GM18520 (cell line): ENCODE data around the gene DIP2C.

Experiments
- ATAC-seq: cut with Tn5 transposase; IDR thresholded peaks from one replicate; pipeline ENCODE4 v1.9.1; 2021; ENCODE audit not compliant: unreplicated experiment

DIP2C gene

GRCh38 chr10:293636-294035, 395.8 kb downstream of the DIP2C start:
- ATAC-seq: no peak

GRCh38 chr10:290026-290725, 399.3 kb downstream of the DIP2C start:
- no peak for ATAC-seq

GRCh38 chr10:289581-289980, 399.9 kb downstream of the DIP2C start:
- ATAC-seq: no peak

- no peak for ATAC-seq
Observed at GRCh38 chr10:288316-289200, 400.9 kb downstream of the DIP2C start.

GRCh38 chr10:287814-288213, 401.7 kb downstream of the DIP2C start:
- no peak for ATAC-seq

GRCh38 chr10:287026-287709, 402.3 kb downstream of the DIP2C start:
- no peak for ATAC-seq

GRCh38 chr10:285216-285615, 404.3 kb downstream of the DIP2C start:
- ATAC-seq: no peak

- ATAC-seq: peak; percentile 84
Observed at GRCh38 chr10:283916-284356, 405.5 kb downstream of the DIP2C start.

- no peak for ATAC-seq
Observed at GRCh38 chr10:283140-283479, 406.4 kb downstream of the DIP2C start.

- no peak for ATAC-seq
Observed at GRCh38 chr10:282294-283139, 407.0 kb downstream of the DIP2C start.

- ATAC-seq: no peak
Observed at GRCh38 chr10:279655-280054, 409.8 kb downstream of the DIP2C start.

- no peak for ATAC-seq
Observed at GRCh38 chr10:279232-279631, 410.2 kb downstream of the DIP2C start.

- no peak for ATAC-seq
Observed at GRCh38 chr10:278707-279106, 410.8 kb downstream of the DIP2C start.

GRCh38 chr10:277963-278362, 411.5 kb downstream of the DIP2C start:
- ATAC-seq: no peak

GRCh38 chr10:275680-276079, 413.8 kb downstream of the DIP2C start:
- ATAC-seq: no peak

GRCh38 chr10:274866-275265, 414.6 kb downstream of the DIP2C start:
- ATAC-seq: no peak

GRCh38 chr10:273088-273487, 416.4 kb downstream of the DIP2C start:
- no peak for ATAC-seq

- ATAC-seq: no peak
Observed at GRCh38 chr10:271722-272121, 417.7 kb downstream of the DIP2C start.

- no peak for ATAC-seq
Observed at GRCh38 chr10:271201-271600, 418.3 kb downstream of the DIP2C start.

- no peak for ATAC-seq
Observed at GRCh38 chr10:269440-270074, 419.9 kb downstream of the DIP2C start.
